Thoracic aorta (tissue), 2 donors: Measurements from ENCODE around the gene CYP2F1. TPM values are rescaled to one million over a fixed set of nuclear protein-coding genes. Genes with fewer than 3 reads are reported as not detected.
"Not testable (repeated sequence)": the region's sequence is repeated elsewhere in the genome, so short reads cannot be mapped to it uniquely, and the experiment has no call there.

Source experiments
- ATAC-seq: fragments of 150-250 bp; one replicate; pipeline ENCODE4 v1.8.0; 2017; ENCODE audit warnings: low read depth; ENCODE audit not compliant: insufficient number of reproducible peaks, low FRiP score
- DNase-seq: peaks from one replicate; pipeline ENCODE4 v3.0.0-alpha.2; 2020; ENCODE audit warnings: low spot score
- H3K27ac ChIP-seq, 2 donors: fragments of 200-600 bp; sonication (generic); 1 replicate in 1 of 2; 2 replicates in 1 of 2; pipeline ENCODE4 v1.5.1; 2016; ENCODE audit warnings: mild to moderate bottlenecking in 2 of 2, moderate library complexity in 2 of 2
- H3K27me3 ChIP-seq: fragments of 200-600 bp; sonication (generic); replicated peaks from 2 replicates; pipeline ENCODE4 v1.6.0; 2016; ENCODE audit warnings: mild to moderate bottlenecking; ENCODE audit not compliant: insufficient read depth
- H3K36me3 ChIP-seq: fragments of 200-600 bp; sonication (generic); one replicate; pipeline ENCODE4 v1.5.1; 2016
- H3K4me1 ChIP-seq, 2 donors: fragments of 200-600 bp; sonication (generic); 1 replicate in 1 of 2; 2 replicates in 1 of 2; pipeline versions ENCODE4 v1.5.1 to v1.6.0; 2016; ENCODE audit warnings: low read depth in 2 of 2, mild to moderate bottlenecking in 1 of 2; ENCODE audit not compliant: control insufficient read depth in 1 of 2
- H3K4me3 ChIP-seq: fragments of 200-600 bp; sonication (generic); 2 replicates; pipeline ENCODE4 v1.5.1; 2016; ENCODE audit warnings: mild to moderate bottlenecking
- H3K9me3 ChIP-seq: fragments of 200-600 bp; sonication (generic); 2 replicates; pipeline ENCODE4 v1.5.1; 2016
- total RNA-seq, 2 donors: library from RNA; depleted of rRNA; stranded (reverse); fragments of >200 nt; gene quantifications; one replicate each; pipeline versions ENCODE4 v1.1.0 to v1.2.3, GENCODE V29; 2016
- TF ChIP-seq, protein P1 (sequence below): fragments of 200-600 bp; sonication (generic); IDR thresholded peaks from one replicate; pipeline ENCODE4 v1.5.1; 2019; ENCODE audit warnings: antibody characterized with exemption

The CYP2F1 gene
- total RNA-seq, 2 donors from 2014 or later: not detected

DNA sequence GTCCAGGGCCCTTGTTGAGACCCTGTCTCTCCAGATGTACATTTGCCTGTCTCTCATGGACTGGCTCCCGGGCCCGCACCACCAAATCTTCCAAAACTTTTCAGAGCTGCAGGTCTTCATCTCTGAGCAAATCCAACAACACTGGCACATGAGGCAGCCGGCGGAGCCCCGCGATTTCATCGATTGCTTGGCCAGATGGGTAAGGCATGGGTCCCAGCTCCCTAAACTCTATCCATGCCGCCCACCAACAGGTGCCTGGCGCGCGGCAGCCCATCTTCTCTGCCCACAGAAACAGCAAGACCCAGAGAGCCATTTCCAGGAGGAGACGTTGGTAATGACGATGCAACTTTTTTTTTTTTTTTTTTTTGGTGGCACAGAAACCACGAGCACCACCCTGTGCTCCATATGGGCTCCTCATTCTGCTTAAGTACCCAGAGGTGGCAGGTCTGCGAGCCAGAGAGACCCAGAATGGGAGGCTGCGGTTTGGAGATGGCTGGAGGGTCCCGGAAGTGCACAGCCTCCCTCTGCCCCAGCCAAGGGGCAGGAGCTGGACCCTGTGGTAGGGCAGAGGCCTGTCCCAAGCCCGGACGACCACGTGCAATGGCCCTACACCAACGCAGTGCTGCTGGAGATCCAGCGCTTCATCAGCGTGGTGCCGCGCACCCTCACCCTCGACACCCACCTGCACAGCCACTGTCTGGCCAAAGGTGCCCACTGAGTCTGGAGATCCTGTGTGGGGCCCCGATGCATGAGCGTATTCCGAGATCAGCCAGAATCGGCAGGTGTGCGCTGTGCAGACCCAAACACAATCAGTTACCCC, 22.6 kb downstream of the CYP2F1 start:
- ATAC-seq: no peak
- H3K4me3 ChIP-seq: no peak overlapping the region
- H3K27ac ChIP-seq: no peak overlapping the region
- H3K4me1 ChIP-seq: peaks cover 0 to 7% of the 10 kb centered on the region in 2 donors
- no peaks in the 10 kb centered on the region for H3K27me3 ChIP-seq
- H3K36me3 ChIP-seq: no peaks in the 10 kb centered on the region
- no peaks in the 10 kb centered on the region for H3K9me3 ChIP-seq
- DNase-seq: no peak
- TF ChIP-seq, protein P1, sequence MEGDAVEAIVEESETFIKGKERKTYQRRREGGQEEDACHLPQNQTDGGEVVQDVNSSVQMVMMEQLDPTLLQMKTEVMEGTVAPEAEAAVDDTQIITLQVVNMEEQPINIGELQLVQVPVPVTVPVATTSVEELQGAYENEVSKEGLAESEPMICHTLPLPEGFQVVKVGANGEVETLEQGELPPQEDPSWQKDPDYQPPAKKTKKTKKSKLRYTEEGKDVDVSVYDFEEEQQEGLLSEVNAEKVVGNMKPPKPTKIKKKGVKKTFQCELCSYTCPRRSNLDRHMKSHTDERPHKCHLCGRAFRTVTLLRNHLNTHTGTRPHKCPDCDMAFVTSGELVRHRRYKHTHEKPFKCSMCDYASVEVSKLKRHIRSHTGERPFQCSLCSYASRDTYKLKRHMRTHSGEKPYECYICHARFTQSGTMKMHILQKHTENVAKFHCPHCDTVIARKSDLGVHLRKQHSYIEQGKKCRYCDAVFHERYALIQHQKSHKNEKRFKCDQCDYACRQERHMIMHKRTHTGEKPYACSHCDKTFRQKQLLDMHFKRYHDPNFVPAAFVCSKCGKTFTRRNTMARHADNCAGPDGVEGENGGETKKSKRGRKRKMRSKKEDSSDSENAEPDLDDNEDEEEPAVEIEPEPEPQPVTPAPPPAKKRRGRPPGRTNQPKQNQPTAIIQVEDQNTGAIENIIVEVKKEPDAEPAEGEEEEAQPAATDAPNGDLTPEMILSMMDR: no peak

DNA sequence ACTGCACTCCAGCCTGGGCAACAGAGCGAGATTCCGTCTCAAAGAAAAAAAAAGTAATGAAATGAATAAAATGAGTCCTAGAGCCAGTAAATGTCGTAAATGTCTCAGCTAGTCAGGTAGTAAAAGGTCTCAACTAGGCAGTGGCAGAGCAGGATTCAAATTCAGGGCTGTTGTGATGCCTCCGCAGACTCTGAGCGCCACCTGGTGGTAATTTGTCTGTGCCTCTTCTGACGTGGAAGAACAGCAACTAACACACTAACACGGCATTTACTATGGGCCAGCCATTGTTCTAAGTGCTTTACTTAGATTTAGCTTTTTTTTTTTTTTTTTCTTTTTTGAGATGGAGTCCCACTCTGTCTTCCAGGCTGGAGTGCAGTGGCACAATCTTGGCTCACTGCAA, 30.2 kb downstream of the CYP2F1 start:
- H3K4me1 ChIP-seq: no peaks in the 10 kb centered on the region
- DNase-seq: peak; percentile 65
- ATAC-seq: peak; percentile 50
- TF ChIP-seq, protein P1: peak; percentile 77
- H3K36me3 ChIP-seq: no peaks in the 10 kb centered on the region
- H3K9me3 ChIP-seq: no peaks in the 10 kb centered on the region
- no peaks in the 10 kb centered on the region for H3K27me3 ChIP-seq
- no peak overlapping the region for H3K4me3 ChIP-seq
- H3K27ac ChIP-seq: no peak overlapping the region

DNA sequence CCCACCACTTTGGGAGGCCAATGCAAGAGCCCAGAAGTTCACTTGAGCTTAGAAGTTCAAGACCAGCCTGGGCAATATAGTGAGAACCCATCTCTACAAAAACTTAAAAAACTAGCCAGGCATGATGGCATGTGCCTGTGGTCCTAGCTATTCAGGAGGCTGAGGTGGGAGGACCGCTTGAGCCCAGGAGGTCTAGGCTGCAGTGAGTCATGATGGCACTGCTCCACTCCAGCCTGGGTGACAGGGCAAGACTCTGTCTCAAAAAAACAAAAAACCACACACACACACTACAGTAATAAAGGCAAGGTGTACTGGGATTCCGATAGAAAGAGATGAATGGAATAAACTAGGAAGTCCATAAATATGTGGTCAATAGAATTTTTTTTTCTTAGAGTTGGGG, 35.6 kb downstream of the CYP2F1 start:
- H3K4me1 ChIP-seq: no peaks in the 10 kb centered on the region
- TF ChIP-seq, protein P1: no peak
- no peaks in the 10 kb centered on the region for H3K36me3 ChIP-seq
- H3K27ac ChIP-seq: no peak overlapping the region
- no peaks in the 10 kb centered on the region for H3K9me3 ChIP-seq
- H3K27me3 ChIP-seq: no peaks in the 10 kb centered on the region
- H3K4me3 ChIP-seq: no peak overlapping the region
- DNase-seq (no peak), ATAC-seq (no peak)

DNA sequence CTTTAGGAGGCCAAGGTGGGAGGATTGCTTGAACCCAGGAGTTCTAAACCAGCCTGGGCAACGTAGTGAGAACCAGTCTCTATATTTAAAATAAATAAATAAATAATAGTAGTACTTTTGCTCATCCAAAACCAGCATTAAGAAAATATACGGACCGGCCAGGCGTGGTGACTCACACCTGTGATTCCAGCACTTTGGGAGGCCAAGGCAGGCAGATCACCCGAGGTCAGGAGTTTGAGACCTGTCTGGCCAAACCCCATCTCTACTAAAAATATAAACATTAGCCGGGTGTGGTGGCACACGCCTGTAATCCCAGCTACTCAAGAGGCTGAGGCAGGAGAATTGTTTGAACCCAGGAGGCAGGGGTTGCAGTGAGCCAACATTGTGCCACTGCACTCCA, 36.8 kb downstream of the CYP2F1 start:
- not testable (repeated sequence) for H3K4me3 ChIP-seq, H3K27me3 ChIP-seq, H3K9me3 ChIP-seq, DNase-seq, H3K36me3 ChIP-seq, H3K4me1 ChIP-seq, ATAC-seq, H3K27ac ChIP-seq

DNA sequence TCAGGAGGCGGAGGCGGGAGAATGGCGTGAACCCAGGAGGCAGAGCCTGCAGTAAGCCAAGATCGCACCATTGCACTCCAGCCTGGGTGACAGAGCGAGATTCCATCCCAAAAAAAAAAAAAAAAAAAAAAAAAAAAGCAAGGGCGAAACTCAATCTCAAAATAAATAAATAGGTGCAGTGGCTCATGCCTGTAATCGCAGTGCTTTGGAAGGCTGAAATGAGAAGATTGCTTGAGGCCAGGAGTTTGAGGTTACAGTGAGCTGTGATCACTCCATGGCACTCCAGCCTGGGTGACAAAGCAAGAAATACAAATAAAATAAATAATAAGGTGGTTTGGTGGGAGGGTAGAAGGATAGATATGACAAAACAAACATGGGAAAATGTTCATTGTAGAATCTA, 39.8 kb downstream of the CYP2F1 start:
- Histone ChIP-seq H3K4me1 (no peaks in the 10 kb centered on the region), H3K9me3 (no peaks in the 10 kb centered on the region), H3K27me3 (no peaks in the 10 kb centered on the region), H3K27ac (no peak overlapping the region), H3K36me3 (no peaks in the 10 kb centered on the region), H3K4me3 (no peak overlapping the region)
- ATAC-seq (no peak), DNase-seq (no peak)
- TF ChIP-seq, protein P1: no peak

DNA sequence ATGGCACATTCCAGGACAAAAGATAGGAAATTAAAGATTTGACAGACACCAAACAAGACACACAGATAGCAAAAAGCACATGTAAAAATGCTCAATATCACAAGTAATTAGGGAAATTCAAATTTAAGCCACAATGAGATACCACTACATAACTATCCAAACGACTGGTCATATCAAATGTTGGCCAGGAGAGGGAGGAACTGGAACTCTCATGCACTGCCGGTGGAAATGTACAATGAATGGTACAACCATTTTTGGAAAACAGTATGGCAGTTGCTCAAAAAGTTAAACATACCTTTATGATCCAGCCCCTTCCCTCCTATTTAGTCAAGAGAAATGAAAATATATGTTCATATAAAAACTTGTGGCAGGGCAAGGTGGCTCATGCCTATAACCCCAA, 42.0 kb downstream of the CYP2F1 start:
- Histone ChIP-seq H3K36me3 (no peaks in the 10 kb centered on the region), H3K27me3 (no peaks in the 10 kb centered on the region), H3K4me3 (no peak overlapping the region), H3K27ac (no peak overlapping the region), H3K9me3 (no peaks in the 10 kb centered on the region), H3K4me1 (no peaks in the 10 kb centered on the region)
- ATAC-seq (no peak), DNase-seq (no peak)
- TF ChIP-seq, protein P1: no peak
